Stimulated activated CD8-positive, alpha-beta memory T cell treated with anti-CD3 and anti-CD28 coated beads, Interleukin-4, amount 100 ng/mL, for 24 hours (primary cell): ENCODE results near the gene TRAPPC5.

Experiments
- DNase-seq: peaks from one replicate; pipeline ENCODE4 v3.0.0-alpha.2; 2020; ENCODE audit warnings: low read depth

The TRAPPC5 gene

GRCh38 chr19:7732045-7732444, 51.4 kb downstream of the TRAPPC5 start, which contains the start of gene CLEC4G:
TSS of gene CLEC4G (minus strand) at chr19:7732110. CDS start at chr19:7732102, 8 bp downstream.
- no peak for DNase-seq

GRCh38 chr19:7733376-7733775, 52.7 kb downstream of the TRAPPC5 start:
- no peak for DNase-seq

- DNase-seq, result no peak
Observed at GRCh38 chr19:7734220-7735203, 53.9 kb downstream of the TRAPPC5 start.

- no peak for DNase-seq
Observed at GRCh38 chr19:7736148-7736547, 55.5 kb downstream of the TRAPPC5 start.

GRCh38 chr19:7737215-7737614, 56.6 kb downstream of the TRAPPC5 start:
- DNase-seq, result no peak
